Activated T-cell treated with anti-CD3 and anti-CD28 coated beads, Interleukin-2, amount 50 U/mL, for 48 hours (primary cell): ENCODE data around the gene NOXA1.
"Not testable (repeated sequence)": the region's sequence is repeated elsewhere in the genome, so short reads cannot be mapped to it uniquely, and the experiment has no call there.

Source experiments
- DNase-seq, 2 experiments: peaks; one replicate each; pipeline ENCODE4 v3.0.0-alpha.2; 2020

Gene NOXA1

DNA sequence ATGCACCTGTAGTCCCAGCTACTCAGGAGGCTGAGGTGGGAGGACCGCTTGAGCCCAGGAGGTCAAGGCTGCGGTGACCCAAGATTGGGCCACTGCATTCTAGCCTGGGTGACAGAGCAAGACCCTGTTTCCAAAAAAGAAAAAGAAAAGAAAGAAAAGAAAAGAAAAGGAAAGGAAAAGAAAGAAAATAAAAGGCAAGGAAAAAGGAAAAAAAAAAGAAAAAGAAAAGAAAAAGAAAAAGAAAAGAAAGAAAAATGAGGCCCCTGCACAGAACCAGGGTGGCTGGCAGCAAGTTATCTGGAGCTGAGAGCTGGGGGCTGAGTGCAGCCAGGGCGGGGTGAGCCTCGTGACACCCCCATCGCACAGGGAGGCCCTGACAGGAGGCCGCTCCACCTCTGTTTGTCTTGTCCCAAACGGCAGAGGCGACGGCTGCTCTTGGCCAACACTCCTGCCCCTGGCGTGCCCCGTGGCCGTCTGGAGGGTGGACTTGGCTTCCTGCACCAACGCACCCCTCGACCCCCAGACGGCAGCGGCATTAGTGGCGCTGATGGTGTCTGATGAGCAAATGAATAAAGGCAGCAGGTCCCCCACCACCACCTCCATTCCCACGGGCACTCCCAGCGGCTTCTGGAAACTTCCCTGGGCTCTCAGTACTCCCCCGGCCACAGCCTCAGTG, 17.0 kb upstream of the NOXA1 start:
- no peak for DNase-seq

DNA sequence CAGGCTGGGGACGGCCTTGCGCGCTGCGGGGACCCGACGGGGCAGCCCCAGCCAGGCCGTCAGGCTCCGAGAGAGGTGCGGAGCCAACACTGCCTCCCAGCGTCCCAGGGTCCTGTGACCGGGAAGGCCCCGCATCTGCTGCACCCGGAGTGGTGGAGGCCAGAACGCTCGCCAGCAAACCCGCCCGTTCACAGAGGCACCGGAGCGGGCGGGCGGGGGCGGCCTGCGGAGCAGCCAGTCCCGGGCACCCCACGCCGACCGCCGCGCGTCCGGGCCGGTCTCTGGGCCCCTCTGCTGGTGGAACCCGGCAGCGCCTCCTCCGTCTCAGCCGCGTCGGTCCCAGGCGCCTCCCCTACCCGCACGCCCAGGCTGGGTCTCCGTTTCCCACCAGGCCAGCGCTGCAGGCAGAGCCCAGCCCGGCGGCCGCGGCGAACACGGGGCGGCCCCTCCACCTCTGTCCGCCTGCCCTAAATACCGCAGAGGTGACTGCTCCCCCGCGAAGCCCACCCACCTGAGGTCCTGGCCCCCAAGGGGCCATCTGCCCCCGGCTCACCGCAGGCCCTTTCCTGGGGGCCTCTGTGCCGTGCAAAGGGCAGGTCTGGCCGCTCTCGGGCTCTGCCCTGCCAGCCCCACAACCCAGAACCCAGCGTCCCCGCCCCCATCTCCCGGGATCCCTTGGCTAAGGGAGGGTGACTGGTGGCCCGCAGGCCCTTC, 16.2 kb upstream of the NOXA1 start:
- peak; percentile 76 to 85 for DNase-seq

DNA sequence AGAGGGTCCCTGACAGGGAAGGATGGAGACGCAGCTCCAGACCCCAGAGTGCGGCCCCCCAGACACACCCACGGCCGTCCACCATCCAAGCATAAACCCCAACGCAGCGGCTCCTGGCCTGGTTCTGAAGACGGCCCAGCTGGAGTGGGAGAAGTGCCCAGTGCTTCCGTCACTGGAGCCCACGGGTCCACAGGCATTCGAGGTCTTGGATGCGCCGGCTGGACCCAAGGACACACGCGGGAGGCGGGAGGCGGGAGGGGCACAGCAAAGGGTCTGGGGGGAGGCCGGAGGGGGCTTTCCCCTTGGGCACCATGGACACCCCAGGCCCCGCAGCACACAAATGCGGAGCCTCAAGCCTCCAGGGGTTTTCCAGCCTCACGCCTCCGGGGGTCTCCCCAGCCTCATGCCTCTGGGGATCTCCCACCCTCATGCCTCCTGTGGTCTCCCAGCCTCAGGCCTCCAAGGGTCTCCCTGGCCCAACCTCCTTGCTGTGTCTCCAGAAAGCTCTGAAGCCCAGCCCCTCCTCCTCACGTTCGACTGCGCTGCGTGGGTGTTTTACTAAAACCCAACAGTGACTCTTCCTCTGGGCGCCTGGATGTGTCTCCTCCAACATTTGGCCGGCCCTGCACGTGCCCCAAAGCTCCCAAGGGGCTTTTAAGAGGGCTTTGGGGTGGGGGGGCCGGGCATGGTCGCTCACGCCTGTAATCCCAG, 15.4 kb upstream of the NOXA1 start:
- DNase-seq, result no peak

DNA sequence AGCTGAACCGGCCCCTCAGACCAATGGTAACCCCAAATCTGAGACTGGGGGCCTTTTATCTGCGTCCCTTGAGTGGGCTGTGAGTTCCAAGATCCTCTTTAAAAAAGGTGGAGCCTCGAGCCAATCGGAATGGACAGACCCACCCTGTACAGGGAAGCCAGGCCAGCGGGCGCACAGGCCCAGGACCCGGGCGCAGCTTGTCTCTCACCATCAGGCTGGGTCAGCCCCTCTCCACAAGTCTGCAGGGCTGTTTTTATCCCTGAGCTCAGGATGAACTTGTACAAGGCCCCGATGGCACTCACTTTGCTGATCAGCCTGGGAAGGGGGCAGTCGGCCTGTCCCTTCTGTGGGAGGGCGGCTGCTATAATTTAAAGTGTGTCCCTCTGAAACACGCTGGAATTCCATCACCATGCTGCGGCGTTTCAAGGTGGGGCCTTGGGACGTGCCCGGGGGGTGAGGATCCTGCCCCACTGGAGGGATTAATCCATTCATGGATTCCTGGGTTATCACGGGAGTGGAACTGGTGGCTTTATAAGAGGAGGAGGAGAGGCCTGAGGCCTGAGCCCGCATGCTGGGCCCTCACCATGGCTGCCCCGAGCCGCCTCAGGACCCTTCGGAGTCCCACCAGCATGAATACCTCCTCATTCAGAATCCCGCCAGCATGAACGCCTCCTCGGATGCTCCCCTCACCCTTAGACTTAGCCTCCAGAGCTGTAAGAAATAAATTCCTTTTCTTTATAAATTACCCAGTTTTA, 14.4 kb upstream of the NOXA1 start:
- no peak for DNase-seq

DNA sequence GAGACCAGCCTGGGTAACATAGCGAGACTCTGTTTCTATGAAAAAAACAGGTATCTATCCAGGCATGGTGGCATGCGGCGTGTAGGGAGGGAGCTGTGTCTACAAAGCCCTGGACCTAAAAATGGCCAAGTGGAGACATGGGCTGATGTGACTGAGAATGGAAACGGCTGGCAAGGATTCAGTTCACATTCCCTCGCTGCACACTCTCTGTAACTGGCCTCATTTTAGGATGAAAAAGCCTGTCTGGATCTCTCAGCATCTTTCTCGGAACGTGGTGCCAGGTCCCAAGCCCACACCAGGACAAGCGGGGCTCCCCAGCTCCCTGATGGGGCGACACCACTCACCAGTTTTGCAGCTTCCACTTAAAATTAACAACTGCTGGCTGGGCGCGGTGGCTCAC, 13.7 kb upstream of the NOXA1 start:
- no peak for DNase-seq

DNA sequence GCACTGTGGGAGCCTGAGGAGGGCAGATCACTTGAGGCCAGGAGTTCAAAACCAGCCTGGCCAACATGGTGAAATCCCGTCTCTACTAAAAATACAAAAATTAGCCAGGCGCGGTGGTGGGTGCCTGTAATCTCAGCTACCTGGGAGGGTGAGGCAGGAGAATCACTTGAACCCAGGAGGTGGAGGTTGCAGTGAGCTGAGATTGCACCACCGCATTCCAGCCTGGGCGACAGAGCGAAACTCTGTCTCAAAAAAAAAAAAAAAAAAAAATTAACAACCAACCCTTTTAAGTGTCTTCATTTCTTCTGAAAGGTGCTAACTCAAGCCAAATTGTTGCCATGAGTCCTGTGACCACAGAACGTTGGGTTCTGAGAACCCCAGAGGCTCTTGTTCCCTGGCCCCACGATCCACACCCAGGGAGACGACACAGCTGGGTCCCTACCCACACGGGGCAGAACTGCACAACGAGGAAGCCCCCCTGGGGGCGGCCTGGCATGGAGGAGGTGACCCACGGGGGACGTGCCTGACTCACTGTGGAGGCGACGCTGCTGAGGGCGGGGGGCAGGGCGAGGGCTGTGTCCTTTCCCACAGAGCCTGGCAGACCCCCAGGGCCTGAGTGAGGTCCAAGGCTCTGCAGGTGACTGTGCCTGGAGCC, 12.8 kb upstream of the NOXA1 start:
- DNase-seq, result not testable (repeated sequence)

DNA sequence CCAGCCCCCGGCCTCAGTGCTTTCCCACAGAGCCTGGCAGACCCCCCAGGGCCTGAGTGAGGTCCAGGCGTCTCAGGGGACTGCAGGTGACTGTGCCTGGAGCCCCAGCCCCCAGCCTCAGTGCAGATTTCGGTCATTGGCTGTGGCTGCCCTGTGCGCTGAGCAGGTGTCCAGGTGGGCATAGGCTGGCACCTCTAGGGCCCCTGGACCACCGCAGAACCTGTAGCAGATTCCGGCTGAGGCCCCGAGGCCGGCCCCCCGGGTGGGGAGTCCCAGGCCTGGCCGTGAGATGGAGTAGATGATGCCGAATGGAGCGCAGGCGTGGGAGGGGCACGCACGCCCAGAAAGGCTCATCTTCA, 12.3 kb upstream of the NOXA1 start:
- no peak for DNase-seq

DNA sequence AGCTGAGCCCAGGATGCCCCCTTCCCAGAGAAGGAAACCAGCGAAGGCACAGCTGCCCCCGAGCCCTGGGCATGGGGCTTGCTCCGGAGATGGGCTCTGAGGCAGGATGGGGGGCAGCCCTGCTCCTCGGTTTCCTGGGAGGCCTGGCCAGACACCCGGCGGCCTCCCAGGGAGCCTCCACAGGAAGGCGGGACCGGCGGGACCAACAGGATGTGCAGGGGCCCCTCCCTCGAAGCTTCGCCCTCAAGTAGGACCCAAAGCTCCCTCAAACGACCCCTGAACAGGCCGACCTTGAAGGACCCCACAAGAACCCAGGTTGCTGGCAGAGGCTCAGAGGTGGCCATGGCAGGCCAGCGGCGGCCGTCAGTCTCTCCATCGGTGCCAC, 11.9 kb upstream of the NOXA1 start:
- no peak for DNase-seq

DNA sequence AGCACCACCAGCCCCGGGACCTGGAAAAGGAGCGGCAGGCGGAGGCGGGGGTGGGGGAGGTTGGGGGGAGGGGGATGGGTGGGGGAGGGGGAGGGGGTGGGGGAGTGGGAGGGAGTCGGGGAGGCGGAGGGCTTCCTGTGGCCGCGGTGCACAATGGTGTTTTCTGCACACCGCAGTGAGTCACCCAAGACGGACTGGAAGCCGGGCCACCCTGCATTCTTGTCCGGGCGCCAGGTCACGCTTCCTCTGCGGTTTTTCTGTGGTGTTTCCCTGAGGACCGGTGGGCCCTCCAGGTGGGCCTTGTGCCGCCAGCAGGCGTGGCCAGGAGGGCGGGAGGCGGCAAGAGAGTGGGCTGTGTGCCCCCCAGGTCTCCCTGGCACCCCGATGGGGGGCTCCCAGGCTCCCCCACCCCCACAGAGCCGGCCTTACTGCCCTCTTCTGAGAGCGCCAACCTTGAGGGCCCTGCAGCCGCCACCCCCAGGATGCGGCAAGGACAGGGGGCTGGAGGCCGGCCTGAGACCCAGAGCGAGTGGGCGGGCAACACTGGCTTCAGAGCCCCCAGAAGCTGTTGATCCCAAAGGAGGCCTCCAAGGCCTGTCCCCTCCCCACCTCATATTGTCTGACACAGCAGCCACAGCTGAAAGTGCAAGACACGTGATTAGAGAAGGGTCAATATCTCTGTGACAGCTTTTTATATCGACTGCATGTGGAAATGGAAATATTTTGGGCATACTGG, 11.4 kb upstream of the NOXA1 start:
- DNase-seq, result peak; percentile 66 to 70

DNA sequence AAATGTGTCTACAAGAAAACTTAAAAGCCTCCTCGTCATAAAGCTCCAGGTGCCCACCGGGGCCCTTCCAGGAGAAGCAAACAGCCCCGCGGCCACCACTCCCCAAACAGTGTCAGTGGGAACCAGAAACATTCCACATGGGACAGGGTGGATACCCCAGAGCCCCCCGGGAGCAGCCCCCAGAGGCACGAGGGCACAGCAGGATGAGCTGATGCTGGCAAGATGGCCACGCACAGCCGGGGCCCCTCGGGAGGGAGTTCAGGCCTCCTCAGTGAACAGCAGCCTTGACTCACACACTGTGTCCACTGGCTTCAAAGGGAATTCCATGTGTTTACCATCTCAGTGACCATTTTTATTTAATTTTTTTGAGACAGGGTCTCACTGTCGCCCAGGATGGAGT, 10.8 kb upstream of the NOXA1 start:
- no peak for DNase-seq

DNA sequence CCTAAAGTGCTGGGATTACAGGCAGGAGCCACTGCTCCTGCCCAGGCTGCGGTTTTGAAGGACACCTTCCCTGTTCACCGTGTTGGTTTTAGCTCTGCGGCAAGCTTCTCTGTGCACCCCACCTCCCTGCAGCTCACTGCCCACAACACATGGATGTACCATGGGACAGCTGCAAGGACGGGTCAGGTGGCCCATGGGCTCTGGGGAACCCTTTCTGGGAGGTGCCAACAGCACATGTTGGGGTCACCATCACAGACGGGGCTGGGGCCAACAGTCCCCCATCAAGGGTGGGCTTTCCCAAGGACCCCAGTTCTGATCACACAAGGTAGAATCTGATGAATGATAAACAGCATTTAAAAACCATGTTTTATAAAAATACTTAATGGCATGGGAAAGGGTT, 7.7 kb upstream of the NOXA1 start:
- DNase-seq, result no peak

DNA sequence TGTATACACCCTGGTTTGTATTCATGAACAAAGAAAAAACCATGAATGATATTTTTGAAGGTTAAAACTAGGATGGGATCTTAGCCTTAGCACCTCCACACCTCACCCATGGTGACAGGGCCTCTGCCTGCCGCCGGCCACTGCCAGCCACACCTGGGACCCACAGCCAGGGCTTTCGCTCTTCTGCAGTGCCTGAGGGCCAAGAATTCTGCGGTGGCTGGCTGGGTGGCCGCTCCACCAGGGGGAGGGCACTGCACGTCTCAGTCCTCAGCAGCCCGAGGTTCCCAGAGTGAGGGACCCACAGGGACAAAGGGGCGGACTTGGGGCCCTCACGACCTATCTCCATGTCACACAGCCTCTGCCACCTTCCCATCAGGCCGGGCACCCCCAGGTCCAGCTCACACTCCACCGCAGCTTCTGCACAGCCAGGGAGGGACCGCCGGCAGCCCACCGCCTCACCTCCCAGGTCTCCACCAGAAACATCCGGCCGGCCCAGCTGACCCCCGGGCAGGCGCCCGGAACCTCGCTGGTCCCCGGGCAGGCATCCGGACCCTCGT, 7.1 kb upstream of the NOXA1 start:
- DNase-seq, result no peak

DNA sequence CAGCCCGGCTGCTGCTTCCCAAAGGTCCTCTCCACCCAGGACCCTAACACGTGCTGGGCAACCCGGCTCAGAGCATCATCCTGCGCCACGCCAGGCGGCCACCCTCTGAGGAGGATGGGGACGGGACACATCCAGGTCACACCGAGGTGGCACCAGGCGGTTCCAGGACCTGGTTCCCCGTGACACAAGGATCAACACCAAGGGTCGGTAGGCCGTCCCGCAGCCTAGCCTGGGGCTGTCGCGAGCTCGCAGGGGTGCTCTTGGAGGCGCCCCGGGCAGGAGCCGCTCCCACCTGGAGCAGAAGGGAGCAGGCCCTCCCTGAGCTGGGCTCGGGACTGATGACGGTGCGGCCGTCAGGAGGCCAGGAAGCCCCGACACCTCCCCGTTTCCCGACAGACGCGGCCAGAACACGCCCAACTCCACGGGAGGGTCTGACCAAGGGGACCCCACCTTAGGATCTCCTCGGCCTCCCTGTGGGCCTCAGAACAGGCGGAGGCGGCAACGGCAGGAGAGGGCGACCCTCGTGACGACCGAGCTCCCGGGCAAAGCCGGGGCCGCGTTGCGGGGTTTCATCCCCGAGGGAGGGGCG, 6.5 kb upstream of the NOXA1 start:
- DNase-seq, result no peak

DNA sequence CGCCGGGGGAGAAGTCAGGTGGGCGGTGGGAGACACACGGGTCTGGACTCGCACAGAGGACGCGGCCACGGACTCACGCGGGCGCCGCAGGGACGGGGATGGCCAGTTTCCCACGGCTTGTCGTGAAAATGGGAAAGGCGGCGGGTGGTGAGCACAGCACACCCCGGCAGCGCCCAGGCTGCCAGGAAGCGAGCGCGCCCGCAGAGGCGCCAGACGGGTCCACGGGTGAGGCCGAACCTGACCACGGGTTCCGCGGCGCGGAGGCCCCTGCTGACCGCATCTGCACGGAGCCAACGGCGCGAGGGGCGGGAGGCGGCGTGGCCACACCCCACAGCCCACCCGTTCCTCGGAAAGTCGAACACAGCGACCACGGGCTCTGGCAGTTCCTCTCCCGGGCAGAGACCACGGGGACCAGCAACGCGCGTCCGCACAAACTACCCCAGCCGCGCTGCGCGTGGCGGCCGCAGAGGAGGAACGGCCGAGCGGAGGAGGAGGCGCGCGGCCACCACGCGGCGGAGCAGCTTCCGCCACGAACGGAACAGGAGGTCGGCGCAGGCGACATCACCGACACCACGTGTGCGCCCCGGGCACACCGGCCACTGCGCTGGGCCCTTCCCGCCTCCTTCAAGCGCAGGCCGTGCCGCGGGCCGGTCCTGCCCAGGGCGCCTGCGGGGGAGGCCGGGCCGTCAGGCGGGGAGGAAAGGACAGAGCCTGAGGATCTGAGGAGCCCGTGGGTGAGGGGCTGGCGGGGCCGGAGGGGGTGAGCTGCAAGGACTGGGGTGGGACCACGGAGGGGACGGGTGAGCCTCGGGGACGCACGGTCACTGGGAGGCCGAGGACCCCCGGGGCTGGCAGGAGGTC, 5.8 kb upstream of the NOXA1 start:
- DNase-seq, result peak in 1 of 2 experiments; percentile 43

DNA sequence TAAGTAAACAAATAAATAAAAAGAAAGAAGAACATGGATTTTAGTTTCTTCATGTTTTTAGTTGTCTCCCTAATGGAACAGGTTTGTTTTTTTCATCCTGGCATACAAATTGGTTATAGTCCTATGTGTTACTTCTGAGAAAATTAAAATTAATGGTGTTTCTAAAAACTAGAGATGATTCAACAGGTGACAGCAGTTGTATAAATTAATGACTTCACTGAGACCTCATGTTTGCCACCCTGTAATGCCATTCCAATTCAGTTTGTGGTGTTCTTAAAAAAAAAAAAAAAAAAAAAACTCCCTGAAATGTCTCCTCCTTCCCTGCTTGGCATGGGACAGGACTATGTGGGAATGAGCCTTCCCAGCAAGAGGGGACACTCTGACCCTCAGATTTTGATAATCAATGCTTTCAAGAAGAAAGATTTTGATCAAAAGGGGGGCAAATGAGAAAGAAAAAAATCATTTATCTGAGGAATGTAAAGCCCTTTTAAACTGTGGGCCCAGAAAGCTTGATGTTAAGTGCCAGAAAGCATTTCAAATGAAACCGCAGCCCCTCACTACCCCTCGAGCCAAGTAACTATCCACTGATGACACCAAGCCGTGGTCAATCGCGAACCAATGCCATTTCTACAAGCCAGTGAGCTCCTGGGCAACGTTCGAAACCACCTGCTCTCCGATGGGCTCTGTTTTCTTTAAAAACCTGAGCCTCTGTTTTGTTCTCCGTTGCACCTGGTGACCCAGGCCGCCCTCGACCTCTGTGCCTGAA, 1.2 kb upstream of the NOXA1 start:
- DNase-seq, result no peak

DNA sequence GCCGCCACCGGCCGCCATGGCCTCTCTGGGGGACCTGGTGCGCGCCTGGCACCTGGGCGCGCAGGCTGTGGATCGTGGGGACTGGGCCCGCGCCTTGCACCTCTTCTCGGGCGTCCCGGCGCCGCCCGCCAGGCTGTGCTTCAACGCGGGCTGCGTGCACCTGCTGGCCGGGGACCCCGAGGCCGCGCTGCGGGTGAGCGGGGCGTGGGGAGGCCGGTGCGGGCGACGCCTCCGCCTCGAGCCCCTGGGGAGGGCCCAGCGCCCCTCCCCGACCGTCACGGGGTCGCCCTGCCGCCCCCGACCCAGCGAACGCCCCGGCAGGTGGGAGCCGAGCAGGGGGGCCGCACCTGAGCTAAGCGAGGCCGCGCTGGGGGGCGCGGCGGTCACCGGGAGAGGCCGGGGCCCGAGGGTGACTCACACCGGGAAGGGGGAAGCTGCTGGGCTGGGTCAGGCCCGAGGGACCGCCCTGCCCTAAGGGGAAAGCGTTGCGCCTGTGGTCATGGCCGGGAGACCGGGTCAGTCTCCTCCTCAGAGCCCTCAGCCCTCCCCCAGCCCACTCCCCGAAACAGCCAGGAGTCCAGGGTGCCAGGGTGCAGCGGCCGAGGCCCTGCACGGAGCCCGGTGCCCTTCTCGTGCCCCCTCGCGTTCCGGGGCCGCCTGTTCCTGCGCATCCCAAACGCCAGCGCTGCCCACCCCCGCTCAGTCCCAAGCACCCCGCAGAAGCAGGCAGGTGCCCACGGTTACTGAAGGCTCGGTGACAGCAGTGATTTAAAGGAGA, 510 bp downstream of the NOXA1 start:
- DNase-seq, result no peak

DNA sequence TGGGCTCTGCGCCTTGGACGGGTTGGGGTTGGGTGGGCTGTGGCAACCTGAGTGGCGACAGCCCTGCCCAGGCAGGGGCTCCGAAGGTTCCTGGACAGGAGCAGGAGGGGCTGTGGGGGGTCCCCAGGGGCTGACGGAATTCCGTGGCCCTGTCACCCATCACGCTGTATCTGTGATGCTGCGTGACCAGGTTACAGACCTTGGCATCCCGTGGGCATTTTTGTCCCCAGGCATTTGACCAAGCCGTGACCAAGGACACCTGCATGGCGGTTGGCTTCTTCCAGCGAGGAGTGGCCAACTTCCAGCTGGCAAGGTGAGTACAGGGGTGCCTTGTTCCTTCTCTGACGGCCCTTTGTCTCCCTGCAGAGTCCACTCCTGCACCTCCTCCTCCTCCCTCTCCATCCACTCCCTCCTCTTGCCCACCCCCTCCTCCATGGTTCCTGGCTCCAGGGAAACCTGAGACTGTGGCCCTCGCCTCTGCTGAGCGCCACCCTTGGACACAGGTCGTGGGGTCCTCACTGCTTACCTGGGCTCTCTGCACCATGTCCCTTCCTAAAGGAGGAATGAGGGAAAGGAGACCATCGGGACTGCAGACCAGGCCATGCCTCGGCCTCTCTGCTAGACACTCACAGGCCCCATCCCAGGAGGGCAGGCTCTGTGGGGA, 3.0 kb downstream of the NOXA1 start:
- no peak for DNase-seq
